HG03175 (cell line): Measurements from ENCODE around the gene SSR2.
"Not testable (repeated sequence)": the region's sequence is repeated elsewhere in the genome, so short reads cannot be mapped to it uniquely, and the experiment has no call there.

ENCODE experiments used
- ATAC-seq: cut with Tn5 transposase; IDR thresholded peaks from one replicate; pipeline ENCODE4 v1.9.1; 2021; ENCODE audit warnings: mild to moderate bottlenecking, moderate library complexity; ENCODE audit not compliant: unreplicated experiment

Gene SSR2

GRCh38 chr1:156048663-156049258, 28.0 kb upstream of the SSR2 start:
- no peak for ATAC-seq

- no peak for ATAC-seq
Observed at GRCh38 chr1:156045076-156045475, 24.3 kb upstream of the SSR2 start.

GRCh38 chr1:156042828-156043227, 22.1 kb upstream of the SSR2 start:
- no peak for ATAC-seq

GRCh38 chr1:156034991-156035390, 14.2 kb upstream of the SSR2 start:
- not testable (repeated sequence) for ATAC-seq

- ATAC-seq: no peak
Observed at GRCh38 chr1:156033011-156033410, 12.3 kb upstream of the SSR2 start.

GRCh38 chr1:156026588-156026987, 5.8 kb upstream of the SSR2 start:
- no peak for ATAC-seq

GRCh38 chr1:156025876-156026275, 5.1 kb upstream of the SSR2 start:
- no peak for ATAC-seq

- ATAC-seq: no peak
Observed at GRCh38 chr1:156024801-156025200, 4.0 kb upstream of the SSR2 start.

- ATAC-seq: no peak
Observed at GRCh38 chr1:156021954-156022353, 1.2 kb upstream of the SSR2 start.

GRCh38 chr1:156021093-156021428, 310 bp upstream of the SSR2 start:
- no peak for ATAC-seq

GRCh38 chr1:156019946-156020292, 832 bp downstream of the SSR2 start:
- ATAC-seq: no peak

- no peak for ATAC-seq
Observed at GRCh38 chr1:156014829-156015228, 5.9 kb downstream of the SSR2 start.

- peak; percentile 79 for ATAC-seq
Observed at GRCh38 chr1:156012051-156012817, 8.5 kb downstream of the SSR2 start.

- ATAC-seq: no peak
Observed at GRCh38 chr1:156009404-156009803, 11.3 kb downstream of the SSR2 start.

- ATAC-seq: no peak
Observed at GRCh38 chr1:156006666-156007376, 13.9 kb downstream of the SSR2 start.

- ATAC-seq: no peak
Observed at GRCh38 chr1:156004843-156005584, 15.7 kb downstream of the SSR2 start.

GRCh38 chr1:156003923-156004188, 16.9 kb downstream of the SSR2 start:
- no peak for ATAC-seq

GRCh38 chr1:156002188-156002911, 18.4 kb downstream of the SSR2 start:
- no peak for ATAC-seq

- no peak for ATAC-seq
Observed at GRCh38 chr1:156001662-156002171, 19.0 kb downstream of the SSR2 start.

- no peak for ATAC-seq
Observed at GRCh38 chr1:156001021-156001661, 19.6 kb downstream of the SSR2 start.
